SKM-1 treated with dmso at 0.1 percent for 144 hours (cell line): ENCODE measurements around the gene ALDH1L2.
"Not testable (repeated sequence)": the region's sequence is repeated elsewhere in the genome, so short reads cannot be mapped to it uniquely, and the experiment has no call there.

Experiments
- DNase-seq: peaks from one replicate; lab custom pipeline; 2025; ENCODE audit not compliant: unreplicated experiment; lab: John Stamatoyannopoulos, UW

ALDH1L2 gene

DNA sequence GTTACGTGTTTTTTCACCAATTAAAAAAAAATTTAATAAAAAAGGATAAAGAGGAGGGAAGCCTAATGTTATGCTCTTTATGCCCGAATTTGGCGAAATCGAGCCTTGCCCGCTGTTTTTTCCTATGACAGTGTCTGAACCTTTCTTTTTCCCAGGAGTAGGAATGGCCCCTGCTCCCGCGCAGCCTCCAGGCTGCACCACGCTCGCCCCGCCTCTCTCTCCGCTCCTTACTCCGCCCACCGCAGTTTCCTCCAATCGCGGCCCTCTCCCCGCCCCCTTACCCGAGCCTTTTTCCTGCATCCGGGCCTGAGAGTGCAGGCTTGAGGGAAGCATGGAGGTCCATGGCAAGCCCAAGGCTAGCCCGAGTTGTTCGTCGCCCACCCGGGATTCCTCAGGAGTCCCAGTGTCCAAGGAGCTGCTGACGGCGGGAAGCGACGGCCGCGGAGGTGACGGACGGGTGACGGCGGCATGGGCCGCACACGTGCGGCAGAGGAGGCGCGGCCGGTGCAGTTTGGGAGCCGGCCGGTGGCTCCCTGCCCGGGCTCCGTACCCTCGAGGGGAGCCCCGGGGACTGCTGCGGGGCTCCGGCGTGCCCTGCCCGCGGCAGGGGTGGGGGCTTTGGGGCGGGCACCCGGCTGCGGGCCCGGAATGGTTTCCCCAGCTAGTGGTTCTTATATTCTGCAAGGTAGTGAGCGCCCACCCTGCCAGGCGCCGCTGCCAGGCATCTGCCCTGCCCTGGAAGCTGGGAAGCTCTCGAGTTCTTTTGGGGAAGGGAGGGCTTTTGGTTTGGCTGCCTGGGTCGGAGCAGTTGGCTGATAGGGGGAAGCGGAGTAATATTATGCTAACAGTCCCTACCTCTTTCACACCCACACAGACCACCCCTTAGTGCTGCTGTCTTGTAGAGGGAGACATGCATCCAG lies 98.0 kb downstream of the ALDH1L2 start, which contains the start of gene NOPCHAP1:
NOPCHAP1 (plus strand) TSS at position 295 of the 920 bp plus-strand sequence; CDS start at position 332, 37 bp downstream.
- peak; percentile 65 for DNase-seq

DNA sequence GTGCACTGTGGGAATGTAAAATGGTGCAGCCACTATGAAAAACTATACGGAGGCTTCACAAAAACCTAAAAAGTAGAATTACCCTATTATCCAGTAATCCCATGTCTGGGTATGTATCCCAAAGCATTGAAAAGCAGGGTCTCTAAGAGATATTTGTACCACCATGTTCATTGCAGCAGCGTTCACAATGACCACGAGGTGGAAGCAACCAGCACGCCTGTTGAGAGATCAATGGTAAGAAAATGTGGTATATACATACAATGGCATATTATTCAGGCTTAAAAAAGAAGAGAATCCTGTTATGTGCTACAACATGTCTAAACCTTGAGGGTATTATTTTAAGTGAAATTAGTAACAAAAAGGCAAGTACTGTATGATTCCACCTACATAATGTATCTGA lies 99.1 kb downstream of the ALDH1L2 start:
- DNase-seq, result no peak

DNA sequence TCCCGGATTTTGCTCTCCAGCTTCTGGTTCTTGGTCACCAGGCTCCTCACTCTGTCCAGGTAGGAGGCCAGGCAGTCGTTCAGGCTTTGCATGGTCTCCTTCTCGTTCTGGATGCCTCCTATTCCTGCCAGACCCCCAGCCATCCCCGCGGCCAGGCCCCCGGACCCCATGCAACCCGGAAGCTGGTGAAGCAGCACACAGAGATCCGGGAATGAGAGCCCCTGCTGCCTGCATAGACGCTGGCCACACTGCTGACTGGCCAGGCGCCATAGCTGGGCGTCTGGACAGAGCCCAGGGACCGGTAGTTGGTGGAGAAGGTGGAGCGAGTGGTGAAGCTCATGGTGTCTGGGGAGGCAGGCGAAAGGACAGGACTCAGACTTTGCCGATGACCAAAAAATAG lies 106.6 kb downstream of the ALDH1L2 start:
- DNase-seq, result not testable (repeated sequence)

DNA sequence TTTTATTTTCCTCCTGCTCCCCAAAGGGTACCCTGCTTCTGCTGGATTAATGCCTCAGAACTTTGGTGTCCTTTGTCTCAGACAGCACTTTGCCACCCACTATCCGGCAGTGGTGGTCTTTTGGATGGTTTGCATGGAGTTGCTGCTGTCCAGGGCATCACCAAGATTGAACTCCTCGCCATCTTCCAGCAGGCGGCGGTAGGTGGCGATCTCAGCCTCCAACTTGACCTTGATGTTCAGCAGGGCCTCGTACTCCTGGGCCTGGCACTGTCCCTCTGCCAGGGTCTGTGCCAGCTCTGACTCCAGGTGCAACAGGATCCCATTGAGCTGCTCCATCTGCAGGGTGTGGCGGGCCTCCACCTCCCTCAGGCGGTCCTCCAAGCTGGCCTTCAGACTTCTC lies 107.6 kb downstream of the ALDH1L2 start:
- no peak for DNase-seq

DNA sequence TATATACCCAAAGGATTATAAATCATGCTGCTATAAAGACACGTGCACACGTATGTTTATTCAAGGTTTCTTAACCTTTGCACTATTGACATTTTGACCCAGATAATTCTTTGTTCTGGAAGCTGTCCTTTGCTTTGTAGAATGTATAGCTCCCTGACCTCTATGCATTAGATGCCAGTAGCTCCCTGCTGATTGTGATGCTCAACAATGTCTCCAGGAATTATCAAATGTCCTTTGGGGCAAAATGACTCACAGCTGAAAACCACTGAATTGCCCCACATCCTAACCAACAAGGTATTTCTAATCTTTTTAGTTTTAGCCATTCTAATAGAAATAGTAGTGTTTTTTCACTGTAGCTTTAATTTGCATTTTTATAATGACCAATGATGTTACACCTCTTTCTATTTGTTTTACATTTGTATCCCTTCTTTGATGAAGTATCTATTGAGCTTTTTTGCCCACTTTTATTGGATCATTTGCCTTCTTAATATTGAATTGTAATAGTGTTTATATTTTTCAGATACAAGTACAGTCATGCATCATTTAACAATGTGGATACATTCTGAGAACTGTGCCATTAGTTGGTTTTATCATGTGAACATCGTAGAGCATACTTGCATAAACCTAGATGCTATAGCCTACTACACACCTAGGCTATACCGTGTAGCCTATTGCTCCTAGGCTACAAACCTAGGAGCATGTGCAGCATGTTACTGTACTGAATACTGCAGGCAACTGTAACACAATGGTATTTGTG lies 108.5 kb downstream of the ALDH1L2 start:
- DNase-seq, result no peak

DNA sequence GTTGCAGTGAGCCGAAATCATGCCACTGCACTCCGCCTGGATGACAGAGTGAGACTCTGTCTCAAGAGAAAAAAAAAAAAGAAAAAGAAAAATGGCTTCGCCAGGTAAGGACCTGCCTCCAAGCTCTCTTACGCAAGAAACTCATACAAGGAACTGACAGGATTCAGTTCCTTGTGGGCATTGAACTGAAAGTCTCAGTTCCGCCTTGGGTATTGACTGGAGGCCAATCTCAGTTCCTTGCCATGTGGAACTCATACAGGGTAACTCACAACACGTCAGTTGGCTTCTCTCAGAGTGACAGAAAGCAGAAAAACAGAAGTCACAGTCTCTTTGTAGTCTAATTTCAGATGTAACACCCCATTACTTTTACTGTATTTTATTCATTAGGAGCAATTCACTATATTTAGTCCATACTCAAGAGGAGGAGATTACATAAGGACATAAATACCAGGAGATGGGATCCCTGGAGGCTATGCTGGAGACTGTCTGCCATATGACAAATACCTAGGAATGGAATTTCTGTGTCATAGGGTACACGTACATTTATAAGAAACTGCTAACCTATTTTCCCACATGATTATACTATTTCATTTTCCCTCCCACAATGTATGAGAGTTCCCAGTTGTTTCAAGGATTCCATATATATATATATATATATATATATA lies 109.5 kb downstream of the ALDH1L2 start:
- peak; percentile 51 for DNase-seq

DNA sequence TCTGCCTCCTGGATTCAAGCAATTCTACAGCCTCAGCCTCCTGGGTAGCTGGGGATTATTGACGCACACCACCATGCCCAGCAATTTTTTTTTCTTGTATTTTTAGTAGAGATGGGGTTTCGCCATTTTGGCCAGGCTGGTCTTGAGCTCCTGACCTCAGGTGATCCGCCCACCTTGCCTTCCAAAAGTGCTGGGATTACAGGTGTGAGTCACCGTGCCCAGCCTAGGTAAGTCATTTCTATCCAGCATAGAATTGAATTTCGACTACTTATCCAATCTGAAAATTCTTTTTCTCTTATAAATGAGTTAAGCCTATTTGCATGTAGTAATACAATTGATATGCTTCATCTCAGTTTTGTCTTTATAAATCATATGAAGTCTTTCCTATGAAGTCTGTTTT lies 111.0 kb downstream of the ALDH1L2 start:
- DNase-seq, result no peak

DNA sequence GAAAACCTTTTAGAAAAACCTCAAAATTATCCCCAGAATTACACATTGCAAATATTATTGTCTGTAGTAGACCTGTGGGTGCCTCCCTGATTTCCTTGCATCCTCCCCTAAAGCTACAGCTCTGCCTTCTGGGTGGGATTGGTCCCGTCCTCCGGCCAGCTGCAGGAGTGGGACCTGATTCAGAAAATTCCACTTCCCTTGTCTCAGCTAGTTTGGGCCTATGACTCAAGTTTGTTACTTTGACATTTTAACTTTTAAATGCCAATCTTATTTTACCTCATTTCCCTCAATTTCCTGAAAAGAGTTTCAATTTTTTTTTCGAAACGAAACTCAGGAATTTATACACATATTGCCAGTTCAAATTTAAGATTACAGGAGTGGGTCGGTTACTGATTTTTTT lies 113.0 kb downstream of the ALDH1L2 start:
- DNase-seq, result no peak
